Activated CD4-positive, alpha-beta T cell treated with anti-CD3 and anti-CD28 coated beads, Interleukin-2, amount 10 ng/mL, durations not matched to agents 7 days and 5 days (primary cell): ENCODE measurements around the gene ZNHIT1. TPM values are rescaled to one million over a fixed set of nuclear protein-coding genes. Genes with fewer than 3 reads are reported as not detected.

ENCODE experiments used
- CTCF ChIA-PET: fragments of 350-600 bp; sonication (Branson Sonifier 250); formaldehyde crosslinking; loops from one replicate; lab custom pipeline; 2021; ENCODE audit warnings: antibody characterized with exemption; lab: Charles Lee
- POLR2A ChIA-PET: fragments of 350-600 bp; sonication (Branson Sonifier 250); formaldehyde crosslinking; loops from one replicate; lab custom pipeline; 2021; ENCODE audit warnings: antibody characterized with exemption; lab: Charles Lee
- DNase-seq: peaks from one replicate; pipeline ENCODE4 v3.0.0-alpha.2; 2020
- H3K27ac Mint-ChIP-seq: one replicate; pipeline ENCODE4 v1.8.0; 2021; ENCODE audit warnings: mild to moderate bottlenecking, moderate library complexity, mixed read lengths
- H3K27me3 Mint-ChIP-seq: one replicate; pipeline ENCODE4 v1.8.0; 2021; ENCODE audit warnings: mixed read lengths
- H3K36me3 Mint-ChIP-seq: one replicate; pipeline ENCODE4 v1.8.0; 2021; ENCODE audit warnings: low read depth, mixed read lengths
- H3K4me1 Mint-ChIP-seq: one replicate; pipeline ENCODE4 v1.8.0; 2021; ENCODE audit warnings: mixed read lengths
- H3K4me3 Mint-ChIP-seq: one replicate; pipeline ENCODE4 v1.8.0; 2021; ENCODE audit warnings: mild to moderate bottlenecking, moderate library complexity, mixed read lengths
- H3K9me3 Mint-ChIP-seq: one replicate; pipeline ENCODE4 v1.8.0; 2021; ENCODE audit warnings: mixed read lengths
- total RNA-seq, 2 experiments: library from RNA; stranded (reverse); gene quantifications; one replicate each; pipeline ENCODE4 v1.2.3, GENCODE V29; 2021

ZNHIT1 gene
- total RNA-seq, 2 experiments from 2014 or later = 61.6 to 67.4 TPM

DNA sequence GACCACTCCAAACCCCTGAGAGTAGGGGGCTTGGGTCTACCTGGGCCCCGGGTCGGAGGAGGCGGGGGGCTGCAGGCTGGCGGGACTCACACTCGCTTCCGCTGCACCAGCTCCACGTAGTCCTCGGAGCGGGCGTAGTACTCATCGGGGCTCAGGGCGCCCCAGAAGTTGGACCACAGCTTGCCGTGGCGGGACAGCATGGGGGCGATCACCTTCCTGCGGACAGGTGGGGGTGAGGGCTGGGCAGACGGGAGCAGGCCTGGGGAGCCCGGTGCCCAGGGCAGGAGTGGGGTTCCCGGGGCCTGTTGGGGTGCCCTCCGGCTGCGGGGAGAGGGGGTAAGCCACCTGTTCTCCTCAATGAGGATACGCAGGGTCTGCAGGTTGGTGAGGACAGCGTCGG is 6.5 kb upstream of the ZNHIT1 start:
- POLR2A ChIA-PET = no interaction called here
- H3K4me1 Mint-ChIP-seq = peaks cover 10% of the 10 kb centered on the region

DNA sequence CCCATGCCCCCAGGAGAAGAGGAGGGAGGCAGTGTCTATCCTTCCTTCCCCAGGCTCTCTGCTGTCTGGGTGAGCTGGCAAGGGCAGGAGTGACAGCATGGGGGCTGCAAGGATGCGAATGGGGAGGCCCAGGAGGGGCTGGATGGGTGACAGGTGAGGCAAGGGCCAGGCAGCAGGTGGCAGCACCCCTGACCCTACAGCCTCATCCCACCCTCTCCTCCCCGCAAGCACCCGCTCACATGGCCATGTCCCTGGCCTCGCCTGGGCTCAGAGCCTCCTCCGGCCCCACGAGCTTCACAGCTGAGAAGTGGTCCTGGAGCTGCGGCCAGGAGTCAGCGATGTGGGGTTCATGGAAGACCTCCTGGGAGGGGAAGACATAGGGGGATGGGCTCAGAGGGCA is 6.0 kb upstream of the ZNHIT1 start:
- no peaks in the 10 kb centered on the region for H3K27me3 Mint-ChIP-seq
- peaks cover 14% of the 10 kb centered on the region for H3K36me3 Mint-ChIP-seq
- CTCF ChIA-PET = no interaction called here

More for the DNA sequence above, 6.5 kb upstream of the ZNHIT1 start:
- no peak for DNase-seq
- H3K4me3 Mint-ChIP-seq = no peak overlapping the region
- CTCF ChIA-PET = no interaction called here
- no peak overlapping the region for H3K27ac Mint-ChIP-seq
- peaks cover 12% of the 10 kb centered on the region for H3K36me3 Mint-ChIP-seq
- H3K9me3 Mint-ChIP-seq = no peaks in the 10 kb centered on the region
- H3K27me3 Mint-ChIP-seq = no peaks in the 10 kb centered on the region

DNA sequence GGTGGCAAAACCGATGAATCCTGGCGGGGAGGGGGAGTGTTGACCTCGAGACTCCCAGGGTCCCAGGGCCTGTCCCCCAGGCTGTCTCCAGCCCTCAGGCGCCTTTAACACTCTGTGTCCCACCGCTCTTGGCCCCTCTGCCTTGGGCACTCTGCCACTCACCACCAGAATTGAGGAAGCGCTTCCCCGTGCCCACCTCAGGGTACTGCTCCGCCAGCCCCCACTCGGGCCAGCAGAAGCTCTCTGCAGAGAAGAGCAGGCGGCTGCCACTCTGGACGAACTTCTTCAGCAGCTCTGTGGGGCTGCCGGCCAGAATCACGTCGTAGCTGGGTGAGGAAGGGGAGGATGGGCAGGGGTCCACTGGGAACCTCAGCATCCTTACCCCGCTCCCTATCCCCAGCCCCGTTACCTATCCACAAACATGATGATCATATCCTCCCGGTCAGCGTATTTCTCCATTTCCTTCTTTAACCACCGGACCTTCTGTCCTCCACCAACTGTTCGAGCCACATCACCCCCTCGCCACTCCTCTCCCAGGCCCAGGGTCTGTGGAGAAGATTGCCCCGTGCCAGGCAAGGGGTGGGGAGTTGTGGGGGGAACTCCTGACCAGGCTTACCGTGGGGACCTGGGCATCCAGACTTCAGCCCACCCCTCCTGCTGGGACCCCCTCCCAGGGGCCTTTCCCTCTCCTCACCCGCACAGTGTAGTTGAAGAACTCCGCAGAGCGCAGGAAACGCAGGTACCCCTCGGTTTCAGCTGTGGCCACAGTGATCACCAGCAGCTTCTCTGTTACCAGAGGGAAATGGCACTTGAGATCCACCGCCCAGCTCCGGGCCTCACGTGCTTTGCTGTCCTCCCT is 1.7 kb upstream of the ZNHIT1 start:
- Mint-ChIP-seq H3K27ac (peak overlapping the region; percentile 82), H3K27me3 (no peaks in the 10 kb centered on the region), H3K9me3 (no peaks in the 10 kb centered on the region), H3K4me3 (peak overlapping the region; percentile 95), H3K36me3 (peaks cover 8% of the 10 kb centered on the region), H3K4me1 (peaks cover 30% of the 10 kb centered on the region)
- ChIA-PET POLR2A (no interaction called here), CTCF (interaction anchor here (0.6 to 6.1 kb wide), 7 partner anchors 10 to 285 kb away, joined by 3 to 58 read pairs (median 4); partner anchors contain the start of genes FIS1 and SERPINE1)
- DNase-seq = no peak

More for the DNA sequence above, 6.0 kb upstream of the ZNHIT1 start:
- POLR2A ChIA-PET = no interaction called here
- no peak for DNase-seq
- no peak overlapping the region for H3K4me3 Mint-ChIP-seq
- no peak overlapping the region for H3K27ac Mint-ChIP-seq
- peaks cover 13% of the 10 kb centered on the region for H3K4me1 Mint-ChIP-seq
- no peaks in the 10 kb centered on the region for H3K9me3 Mint-ChIP-seq

DNA sequence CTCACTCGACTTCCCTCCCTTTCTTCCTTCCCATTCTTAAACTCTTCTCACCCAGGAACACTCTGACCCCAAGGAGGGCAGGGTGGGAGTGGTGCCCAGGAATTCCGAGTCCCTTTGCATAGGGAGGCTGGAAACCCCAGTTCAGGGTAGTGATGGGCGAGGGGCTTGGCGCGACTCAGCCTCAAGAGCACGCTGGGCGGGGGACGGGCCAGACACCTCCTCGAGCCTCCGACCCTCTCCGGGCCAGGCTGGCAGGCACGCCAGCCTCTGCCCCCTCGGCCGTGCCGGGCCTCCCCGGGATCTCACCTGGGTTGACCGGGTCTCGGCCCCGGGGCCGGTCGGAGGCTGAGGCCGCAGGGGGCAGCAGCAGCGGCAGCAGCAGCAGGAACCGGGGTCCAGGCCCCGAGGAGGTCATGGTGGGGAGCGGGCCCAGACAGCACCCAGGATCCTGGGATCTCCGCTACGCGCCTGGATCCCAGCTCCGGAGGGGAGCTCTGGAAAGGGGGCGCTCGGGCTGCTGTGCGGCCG is 1.0 kb upstream of the ZNHIT1 start:
- peak overlapping the region; percentile 82 for H3K27ac Mint-ChIP-seq
- H3K27me3 Mint-ChIP-seq = no peaks in the 10 kb centered on the region
- peak overlapping the region; percentile 95 for H3K4me3 Mint-ChIP-seq
- no peak for DNase-seq
- ChIA-PET POLR2A (no interaction called here), CTCF (interaction anchor here (0.9 to 6.1 kb wide), 15 partner anchors 10 to 259 kb away, joined by 3 to 58 read pairs (median 4); partner anchors contain the start of genes FIS1 and SERPINE1)
- no peaks in the 10 kb centered on the region for H3K9me3 Mint-ChIP-seq
- H3K36me3 Mint-ChIP-seq = peaks cover 8% of the 10 kb centered on the region
- H3K4me1 Mint-ChIP-seq = peaks cover 32% of the 10 kb centered on the region

DNA sequence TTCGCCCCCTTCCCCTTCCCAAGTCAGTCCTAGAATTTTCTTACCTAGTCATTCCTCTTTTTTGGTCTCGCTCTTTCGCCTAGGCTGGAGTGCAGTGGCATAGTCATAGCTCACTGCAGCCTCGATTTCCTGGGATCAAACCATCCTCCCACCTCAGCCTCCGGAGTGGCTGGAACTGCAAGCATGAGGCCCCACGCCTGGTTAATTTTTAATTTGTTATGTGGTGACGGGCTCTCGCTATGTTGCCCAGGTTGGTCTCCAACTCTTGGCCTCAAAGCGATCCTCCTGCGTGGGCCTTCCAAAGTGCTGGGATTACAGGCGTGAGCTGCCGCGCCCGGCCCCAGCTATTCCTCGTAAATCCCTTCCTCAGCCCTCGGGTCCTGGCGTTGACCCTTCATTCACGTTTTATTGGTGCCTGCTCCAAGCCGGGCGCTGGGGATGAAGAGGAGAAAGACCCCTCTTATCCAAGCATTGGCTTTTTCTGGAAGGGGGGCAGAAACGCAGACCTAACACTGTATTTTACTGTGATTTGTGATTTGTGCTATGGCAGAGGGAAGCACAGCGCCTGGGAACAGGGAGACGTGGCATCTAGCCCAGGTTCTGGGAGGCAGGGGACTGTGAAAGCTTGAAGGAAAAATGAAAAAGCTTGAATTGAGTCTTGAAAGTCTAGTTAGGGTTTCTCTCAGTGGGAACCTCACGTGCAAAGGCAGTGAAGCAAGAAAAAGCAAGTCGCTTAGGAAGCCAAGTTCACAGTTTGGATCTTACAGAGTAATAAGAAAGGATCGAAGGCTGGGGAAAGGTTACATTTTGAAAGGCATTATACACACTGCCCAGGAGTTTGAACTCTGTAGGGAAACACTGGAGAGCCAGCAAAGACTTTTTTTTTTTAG is 516 bp downstream of the ZNHIT1 start:
- Mint-ChIP-seq H3K4me1 (peaks cover 36% of the 10 kb centered on the region), H3K4me3 (peak overlapping the region; percentile 95), H3K9me3 (no peaks in the 10 kb centered on the region), H3K27me3 (no peaks in the 10 kb centered on the region), H3K36me3 (peaks cover 13% of the 10 kb centered on the region), H3K27ac (peak overlapping the region; percentile 82)
- CTCF ChIA-PET = interaction anchor here (0.7 to 6.1 kb wide), 18 partner anchors 11 to 261 kb away, joined by 3 to 58 read pairs (median 4); partner anchors contain the start of genes FIS1 and SERPINE1
- POLR2A ChIA-PET = interaction anchor here (0.6 to 1.3 kb wide), 4 partner anchors 26 to 344 kb away, joined by 3 to 11 read pairs (median 4); partner anchors contain the start of gene SRRT
- no peak for DNase-seq

DNA sequence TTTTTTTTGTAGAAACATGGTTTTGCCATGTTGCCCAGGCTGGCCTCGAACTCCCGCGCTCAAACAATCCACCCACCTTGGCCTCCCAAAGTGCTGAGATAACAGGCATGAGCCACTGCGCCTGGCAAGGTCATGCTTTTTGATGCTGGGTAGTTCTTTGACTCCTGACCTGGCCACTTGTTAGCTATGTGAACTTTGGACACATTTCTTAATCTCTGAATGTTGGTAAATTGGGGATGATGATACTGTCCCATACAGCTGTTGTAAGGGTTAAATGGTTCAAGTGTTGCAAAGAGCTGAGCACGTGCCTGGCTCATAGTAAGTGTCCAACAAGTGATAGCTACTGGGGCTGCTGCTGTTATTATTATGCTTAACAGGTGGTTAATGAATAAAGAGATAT is 2.3 kb downstream of the ZNHIT1 start:
- ChIA-PET CTCF (interaction anchor here (0.8 to 6.1 kb wide), 5 partner anchors 15 to 76 kb away, joined by 3 to 58 read pairs (median 6); partner anchors contain the start of genes CLDN15 and FIS1), POLR2A (no interaction called here)
- H3K4me1 Mint-ChIP-seq = peaks cover 36% of the 10 kb centered on the region
- no peak for DNase-seq
- H3K4me3 Mint-ChIP-seq = no peak overlapping the region
- H3K9me3 Mint-ChIP-seq = no peaks in the 10 kb centered on the region
- H3K27me3 Mint-ChIP-seq = no peaks in the 10 kb centered on the region
- H3K36me3 Mint-ChIP-seq = peaks cover 25% of the 10 kb centered on the region
- no peak overlapping the region for H3K27ac Mint-ChIP-seq

DNA sequence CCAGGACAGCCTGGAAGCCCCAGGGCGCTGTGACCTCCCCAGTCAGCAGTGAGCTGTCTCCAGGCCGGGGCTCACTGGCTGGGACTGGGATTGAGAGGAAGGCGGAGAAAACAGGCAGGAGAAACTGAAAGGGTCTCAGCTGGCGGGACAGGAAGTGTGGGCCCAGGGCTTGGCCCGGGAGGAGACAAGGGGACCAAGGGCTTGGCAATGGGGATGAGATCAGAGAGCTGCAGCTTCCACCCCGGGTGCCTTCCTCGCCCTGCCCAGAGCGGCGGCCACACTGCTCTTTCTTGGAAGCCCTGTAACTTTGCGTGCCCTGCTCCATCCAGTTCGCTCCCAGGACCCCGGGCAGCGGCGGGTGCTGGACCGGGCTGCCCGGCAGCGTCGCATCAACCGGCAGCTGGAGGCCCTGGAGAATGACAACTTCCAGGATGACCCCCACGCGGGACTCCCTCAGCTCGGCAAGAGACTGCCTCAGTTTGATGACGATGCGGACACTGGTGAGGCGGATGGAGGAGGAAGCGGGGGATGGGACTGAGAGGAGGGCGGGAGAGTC is 4.4 kb downstream of the ZNHIT1 start:
- CTCF ChIA-PET = interaction anchor here (0.6 to 2.1 kb wide), 4 partner anchors 15 to 78 kb away, joined by 3 to 7 read pairs (median 4); partner anchors contain the start of gene CLDN15
- POLR2A ChIA-PET = no interaction called here
- DNase-seq = no peak
- Mint-ChIP-seq H3K4me3 (no peak overlapping the region), H3K27ac (peak overlapping the region; percentile 55), H3K27me3 (no peaks in the 10 kb centered on the region), H3K36me3 (peaks cover 24% of the 10 kb centered on the region), H3K4me1 (peaks cover 23% of the 10 kb centered on the region), H3K9me3 (no peaks in the 10 kb centered on the region)

DNA sequence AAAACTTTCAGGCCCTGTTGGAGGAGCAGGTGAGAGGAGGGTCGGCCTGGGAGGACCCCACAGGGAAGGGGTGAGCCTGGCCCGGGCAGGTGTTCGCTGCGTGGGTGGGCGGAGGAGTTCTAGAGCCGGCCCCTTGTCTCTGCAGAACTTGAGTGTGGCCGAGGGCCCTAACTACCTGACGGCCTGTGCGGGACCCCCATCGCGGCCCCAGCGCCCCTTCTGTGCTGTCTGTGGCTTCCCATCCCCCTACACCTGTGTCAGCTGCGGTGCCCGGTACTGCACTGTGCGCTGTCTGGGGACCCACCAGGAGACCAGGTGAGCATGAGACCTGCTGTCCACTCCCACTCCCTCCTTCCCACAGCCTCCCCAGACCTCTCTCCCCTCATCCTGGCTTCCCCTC is 5.6 kb downstream of the ZNHIT1 start:
- Mint-ChIP-seq H3K4me3 (no peak overlapping the region), H3K4me1 (peaks cover 20% of the 10 kb centered on the region), H3K36me3 (peaks cover 25% of the 10 kb centered on the region), H3K9me3 (no peaks in the 10 kb centered on the region), H3K27ac (no peak overlapping the region), H3K27me3 (no peaks in the 10 kb centered on the region)
- POLR2A ChIA-PET = no interaction called here
- CTCF ChIA-PET = interaction anchor here (1.3 kb wide), 1 partner anchor 20 kb away, joined by 7 read pairs; no protein-coding TSS in a partner anchor
- DNase-seq = no peak

DNA sequence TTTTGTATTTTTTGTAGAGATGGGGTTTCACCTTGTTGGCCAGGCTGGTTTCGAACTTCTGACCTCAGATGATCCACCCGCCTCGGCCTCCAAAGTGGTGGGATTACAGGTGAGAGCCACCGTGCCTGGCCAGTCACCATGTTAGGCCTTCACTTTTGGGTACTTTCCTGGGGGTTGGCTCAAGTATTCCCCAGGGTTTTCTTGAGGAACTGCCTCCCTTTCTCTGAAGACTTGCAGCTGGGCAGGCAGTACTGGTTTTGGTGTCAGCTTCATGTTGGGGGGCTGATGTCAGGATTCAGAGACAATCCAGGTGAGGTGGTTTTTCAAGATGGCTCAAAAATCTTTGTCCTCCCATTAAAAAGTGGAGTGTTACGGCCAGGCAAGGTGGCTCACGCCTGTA is 7.7 kb downstream of the ZNHIT1 start:
- Mint-ChIP-seq H3K27ac (no peak overlapping the region), H3K4me3 (no peak overlapping the region), H3K4me1 (peaks cover 8% of the 10 kb centered on the region), H3K27me3 (no peaks in the 10 kb centered on the region), H3K9me3 (no peaks in the 10 kb centered on the region), H3K36me3 (peaks cover 23% of the 10 kb centered on the region)
- DNase-seq = no peak
- ChIA-PET POLR2A (no interaction called here), CTCF (interaction anchor here (0.6 to 3.2 kb wide), 3 partner anchors 12 to 19 kb away, joined by 3 to 13 read pairs (median 7); partner anchors contain the start of genes CLDN15 and FIS1)

DNA sequence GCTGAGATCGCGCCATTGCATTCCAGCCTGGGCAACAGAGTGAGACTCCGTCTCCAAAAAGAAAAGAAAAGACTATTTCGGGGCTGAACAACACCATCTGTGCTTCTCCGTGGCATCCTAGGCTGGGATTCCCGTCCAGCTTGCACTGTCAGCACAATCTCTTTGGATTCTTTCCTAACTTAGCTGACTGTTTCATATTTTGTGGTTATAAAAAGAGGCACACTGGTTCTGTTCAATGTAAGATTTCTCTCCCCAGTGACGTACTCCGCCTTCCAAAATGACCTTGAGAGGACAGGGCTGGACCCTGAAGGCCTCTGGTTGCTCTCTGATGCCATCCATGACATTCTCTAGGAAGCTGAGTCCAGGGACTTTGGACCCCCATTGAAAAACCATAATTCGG is 8.8 kb downstream of the ZNHIT1 start:
- Mint-ChIP-seq H3K36me3 (peaks cover 23% of the 10 kb centered on the region), H3K27ac (no peak overlapping the region), H3K4me3 (no peak overlapping the region), H3K9me3 (no peaks in the 10 kb centered on the region), H3K27me3 (no peaks in the 10 kb centered on the region), H3K4me1 (peaks cover 10% of the 10 kb centered on the region)
- POLR2A ChIA-PET = no interaction called here
- CTCF ChIA-PET = interaction anchor here (0.6 to 3.2 kb wide), 4 partner anchors 11 to 1478 kb away, joined by 3 to 13 read pairs (median 6); partner anchors contain the start of genes CLDN15 and FIS1
- no peak for DNase-seq

DNA sequence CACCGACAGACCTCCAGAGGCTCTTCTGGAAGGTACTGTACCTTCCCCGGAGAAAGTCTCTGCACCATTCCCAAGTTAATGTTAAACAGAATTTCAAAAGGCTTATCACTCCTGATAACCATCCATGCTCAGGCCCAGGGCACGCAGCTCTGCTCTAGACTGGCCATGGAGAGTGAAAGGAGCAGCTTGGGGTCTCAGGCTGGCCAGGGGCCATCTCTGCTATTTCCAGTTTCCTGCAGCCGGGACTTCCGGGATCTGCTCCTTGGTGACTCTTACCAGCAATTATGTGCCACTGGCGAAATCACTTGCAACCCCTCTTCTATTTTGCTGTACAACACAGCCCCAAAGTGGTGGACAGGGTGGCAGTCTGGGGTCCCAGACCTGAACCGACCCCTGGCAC is 13.7 kb downstream of the ZNHIT1 start:
- no peak for DNase-seq
- Mint-ChIP-seq H3K27me3 (no peaks in the 10 kb centered on the region), H3K4me3 (no peak overlapping the region), H3K4me1 (peaks cover 5% of the 10 kb centered on the region), H3K36me3 (peaks cover 6% of the 10 kb centered on the region), H3K9me3 (no peaks in the 10 kb centered on the region), H3K27ac (peak overlapping the region; percentile 25)
- ChIA-PET CTCF (interaction anchor here (0.6 kb wide), 1 partner anchor 12 kb away, joined by 3 read pairs; no protein-coding TSS in a partner anchor), POLR2A (interaction anchor here (0.6 kb wide), 1 partner anchor 356 kb away, joined by 3 read pairs; no protein-coding TSS in a partner anchor)
